Fibroblast of gingiva (primary cell): ENCODE data around the gene NOSTRIN.
A peak's percentile ranks its signal among the peaks of the same experiment; 100 is the strongest.
"Not testable (repeated sequence)": the region's sequence is repeated elsewhere in the genome, so short reads cannot be mapped to it uniquely, and the experiment has no call there.

ENCODE experiments used
- DNase-seq: peaks from one replicate; pipeline ENCODE4 v3.0.0-alpha.2; 2011; ENCODE audit warnings: low read depth

Gene NOSTRIN

GRCh38 chr2:168819829-168820489, 17.5 kb downstream of the NOSTRIN start:
- no peak for DNase-seq

- no peak for DNase-seq
Observed at GRCh38 chr2:168821577-168821976, 19.1 kb downstream of the NOSTRIN start.

- DNase-seq = no peak
Observed at GRCh38 chr2:168821992-168822391, 19.6 kb downstream of the NOSTRIN start.

- DNase-seq = no peak
Observed at GRCh38 chr2:168825126-168825525, 22.7 kb downstream of the NOSTRIN start.

GRCh38 chr2:168830958-168831357, 28.5 kb downstream of the NOSTRIN start:
- no peak for DNase-seq

- DNase-seq = no peak
Observed at GRCh38 chr2:168831662-168832061, 29.2 kb downstream of the NOSTRIN start.

GRCh38 chr2:168835969-168836368, 33.5 kb downstream of the NOSTRIN start:
- DNase-seq = no peak

- DNase-seq = no peak
Observed at GRCh38 chr2:168841445-168841844, 39.0 kb downstream of the NOSTRIN start.

- DNase-seq = no peak
Observed at GRCh38 chr2:168843253-168843652, 40.8 kb downstream of the NOSTRIN start.

- peak; percentile 39 for DNase-seq
Observed at GRCh38 chr2:168848225-168848624, 45.8 kb downstream of the NOSTRIN start.

- peak; percentile 4 for DNase-seq
Observed at GRCh38 chr2:168849610-168850009, 47.2 kb downstream of the NOSTRIN start.

GRCh38 chr2:168850846-168851245, 48.4 kb downstream of the NOSTRIN start:
- DNase-seq = no peak

- peak; percentile 44 for DNase-seq
Observed at GRCh38 chr2:168851674-168852320, 49.4 kb downstream of the NOSTRIN start.

- DNase-seq = no peak
Observed at GRCh38 chr2:168852481-168852880, 50.0 kb downstream of the NOSTRIN start.

GRCh38 chr2:168853471-168853870, 51.0 kb downstream of the NOSTRIN start:
- no peak for DNase-seq

- DNase-seq = no peak
Observed at GRCh38 chr2:168854651-168855050, 52.2 kb downstream of the NOSTRIN start.

- DNase-seq = no peak
Observed at GRCh38 chr2:168855601-168856000, 53.2 kb downstream of the NOSTRIN start.

- DNase-seq = no peak
Observed at GRCh38 chr2:168858146-168858545, 55.7 kb downstream of the NOSTRIN start.

GRCh38 chr2:168867164-168867563, 64.7 kb downstream of the NOSTRIN start:
- not testable (repeated sequence) for DNase-seq

- not testable (repeated sequence) for DNase-seq
Observed at GRCh38 chr2:168870369-168870768, 67.9 kb downstream of the NOSTRIN start.

GRCh38 chr2:168870824-168871223, 68.4 kb downstream of the NOSTRIN start:
- not testable (repeated sequence) for DNase-seq

- no peak for DNase-seq
Observed at GRCh38 chr2:168874368-168875054, 72.1 kb downstream of the NOSTRIN start.

GRCh38 chr2:168882163-168882562, 79.7 kb downstream of the NOSTRIN start:
- DNase-seq = not testable (repeated sequence)
